ENCODE results near the gene THUMPD1. TPM values are rescaled to one million over a fixed set of nuclear protein-coding genes. Genes with fewer than 3 reads are reported as not detected.

The THUMPD1 gene
- total RNA-seq, 1 donor from 2014 or later: 95.8 TPM

DNA sequence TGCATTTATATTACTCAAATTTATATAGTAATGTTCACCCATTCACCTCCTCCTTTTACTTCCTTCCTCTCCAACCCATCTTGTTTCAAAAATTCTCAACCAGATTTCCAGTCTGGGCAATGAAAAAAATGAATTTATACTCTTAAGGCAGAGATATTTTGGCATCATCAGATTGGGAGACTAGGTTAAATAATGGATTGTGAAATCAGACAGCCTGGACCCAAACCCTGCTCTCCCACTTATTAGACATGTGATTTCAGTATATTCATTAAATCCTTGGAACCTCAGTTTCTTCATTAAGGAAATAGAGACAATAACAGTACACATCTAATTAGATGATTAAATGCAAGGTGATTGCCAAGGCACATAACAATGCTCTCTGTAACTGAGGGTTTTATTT lies 52.0 kb downstream of the THUMPD1 start:
- H4K20me1 ChIP-seq (ENCODE audit: low read depth): no peaks in the 10 kb centered on the region
- Mint-ChIP-seq H3K4me1 (peaks cover 13% of the 10 kb centered on the region), H3K27me3 (ENCODE audit: insufficient read depth, low read depth) (peaks cover 2% of the 10 kb centered on the region), H3K27ac (no peak overlapping the region), H3K4me3 (no peak overlapping the region), H3K9me3 (peaks cover 4% of the 10 kb centered on the region), H3K36me3 (no peaks in the 10 kb centered on the region)
- no peak overlapping the region for H3K4me3 ChIP-seq
- H3K79me2 ChIP-seq (ENCODE audit: low read depth): no peaks in the 10 kb centered on the region
- no peaks in the 10 kb centered on the region for H3K4me1 ChIP-seq
- H3K9me3 ChIP-seq (ENCODE audit: low read depth): peaks cover 5% of the 10 kb centered on the region
- no peak overlapping the region for H3K9ac ChIP-seq
- H2AFZ ChIP-seq (replicated peaks): no peak overlapping the region
- no peaks in the 10 kb centered on the region for H3F3A ChIP-seq (ENCODE audit: low read depth)
- no peaks in the 10 kb centered on the region for H3K27me3 ChIP-seq
- TF ChIP-seq EZH2phosphoT487 (IDR thresholded peaks at IDR 0.05) (no peak), CTCF (IDR thresholded peaks at IDR 0.05) (no peak), EZH2 (IDR thresholded peaks at IDR 0.05) (no peak)
- no peak overlapping the region for H3K4me2 ChIP-seq
- H3K27ac ChIP-seq: no peak overlapping the region
- H3K36me3 ChIP-seq: no peaks in the 10 kb centered on the region
- no peak for DNase-seq (ENCODE audit: low spot score)

- H3K36me3 Mint-ChIP-seq: no peaks in the 10 kb centered on the region
- no peak for DNase-seq (ENCODE audit: low spot score)
- no peak overlapping the region for H3K27ac ChIP-seq
- H3K36me3 ChIP-seq: no peaks in the 10 kb centered on the region
- peaks cover 29% of the 10 kb centered on the region for H3K4me1 Mint-ChIP-seq
- no peak overlapping the region for H2AFZ ChIP-seq (replicated peaks)
- no peaks in the 10 kb centered on the region for H3K79me2 ChIP-seq (ENCODE audit: low read depth)
- TF ChIP-seq EZH2phosphoT487 (IDR thresholded peaks at IDR 0.05) (no peak), CTCF (IDR thresholded peaks at IDR 0.05) (no peak), EZH2 (IDR thresholded peaks at IDR 0.05) (no peak)
- no peak overlapping the region for H3K9ac ChIP-seq
- peak overlapping the region; percentile 14 for H3K4me2 ChIP-seq
- peaks cover 27% of the 10 kb centered on the region for H3K4me1 ChIP-seq
- H4K20me1 ChIP-seq (ENCODE audit: low read depth): no peaks in the 10 kb centered on the region
- peaks cover 2% of the 10 kb centered on the region for H3K27me3 Mint-ChIP-seq (ENCODE audit: insufficient read depth, low read depth)
- H3K9me3 ChIP-seq (ENCODE audit: low read depth): no peaks in the 10 kb centered on the region
- peaks cover 3% of the 10 kb centered on the region for H3K9me3 Mint-ChIP-seq
- H3F3A ChIP-seq (ENCODE audit: low read depth): peaks cover 11% of the 10 kb centered on the region
- H3K4me3 Mint-ChIP-seq: no peak overlapping the region
- no peak overlapping the region for H3K4me3 ChIP-seq
- H3K27ac Mint-ChIP-seq: peak overlapping the region; percentile 0
- H3K27me3 ChIP-seq: no peaks in the 10 kb centered on the region
Observed at GRCh38 chr16:20683812-20684211, 57.8 kb downstream of the THUMPD1 start.

Small RNAs within 50 kb of the gene (small RNA-seq; reads per million reads assigned to genes)
- not detected for gene RNU6-944P

Other genes starting within 250 kb of the THUMPD1 start
- gene ACSM2B, start 165.5 kb downstream of the THUMPD1 start, total RNA-seq (ENCODE audit: low replicate concordance): not detected in 2 replicates
- gene ACSM1, start 44.1 kb downstream of the THUMPD1 start, total RNA-seq (ENCODE audit: low replicate concordance): not detected in 2 replicates
- gene ACSM3, start 22.2 kb upstream of the THUMPD1 start, total RNA-seq (ENCODE audit: low replicate concordance): 2.9 and 3.8 TPM in 2 replicates
- gene ERI2, start 64.7 kb upstream of the THUMPD1 start, total RNA-seq (ENCODE audit: low replicate concordance): 46.9 and 56.4 TPM in 2 replicates
- gene REXO5, start 64.7 kb upstream of the THUMPD1 start, total RNA-seq (ENCODE audit: low replicate concordance): 9.8 and 13.1 TPM in 2 replicates
- 15.4 and 18.2 TPM in 2 replicates for gene DCUN1D3, start 158.5 kb upstream of the THUMPD1 start, total RNA-seq (ENCODE audit: low replicate concordance)
- gene LYRM1, start 159.0 kb upstream of the THUMPD1 start, total RNA-seq (ENCODE audit: low replicate concordance): 60.5 and 61.8 TPM in 2 replicates